Measurements from ENCODE around the gene PPP4R4.

DNA sequence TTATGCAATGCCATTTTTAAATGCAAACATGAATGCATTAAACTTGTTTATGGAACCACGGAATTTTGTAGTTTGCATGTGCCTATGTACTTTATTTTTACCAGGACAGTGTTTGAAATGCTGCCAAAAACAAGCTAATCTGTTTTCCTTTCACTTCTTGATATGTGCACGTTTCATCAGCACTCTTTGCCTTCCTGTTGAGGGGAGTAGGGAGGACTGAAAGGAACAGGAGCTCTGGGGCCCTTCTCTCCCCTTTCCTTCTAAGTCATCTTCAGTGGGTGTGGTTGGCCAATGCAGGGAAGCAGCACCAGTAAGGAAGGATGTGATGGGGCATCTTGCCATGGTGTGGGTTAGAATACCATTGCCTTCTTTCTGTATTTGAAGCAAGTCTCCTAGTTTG lies 12.1 kb upstream of the PPP4R4 start:
- TF ChIP-seq CTCF (IDR thresholded peaks at IDR 0.05) (no peak), EZH2phosphoT487 (IDR thresholded peaks at IDR 0.05) (no peak)
